Prostate gland (tissue), 2 donors: ENCODE data around the gene DNAH10.

Experiments
- CTCF ChIP-seq, 4 experiments: fragments of 200-600 bp in 2 of 4; fragments of 450-650 bp in 2 of 4; sonication (generic) in 2 of 4; IDR thresholded peaks; 1 replicate in 3 of 4; 2 replicates in 1 of 4; pipeline ENCODE4 v1.5.1; 2016 to 2019; ENCODE audit warnings: antibody characterized with exemption in 4 of 4, mild to moderate bottlenecking in 2 of 4, moderate library complexity in 2 of 4
- POLR2AphosphoS5 ChIP-seq: sonication (generic); formaldehyde crosslinking; IDR thresholded peaks from one replicate; pipeline ENCODE4 v1.6.1; 2017; ENCODE audit warnings: antibody characterized with exemption

GRCh38 chr12:123799227-123799626 lies 37.1 kb downstream of the DNAH10 start:
- no peak for TF ChIP-seq CTCF (IDR thresholded peaks at IDR 0.05)
- TF ChIP-seq POLR2AphosphoS5 = no peak
